ENCODE data around the gene JADE3. TPM values are rescaled to one million over a fixed set of nuclear protein-coding genes. Genes with fewer than 3 reads are reported as not detected.

Gene JADE3
- total RNA-seq, 1 experiment from 2014 or later = 20.2 TPM

DNA sequence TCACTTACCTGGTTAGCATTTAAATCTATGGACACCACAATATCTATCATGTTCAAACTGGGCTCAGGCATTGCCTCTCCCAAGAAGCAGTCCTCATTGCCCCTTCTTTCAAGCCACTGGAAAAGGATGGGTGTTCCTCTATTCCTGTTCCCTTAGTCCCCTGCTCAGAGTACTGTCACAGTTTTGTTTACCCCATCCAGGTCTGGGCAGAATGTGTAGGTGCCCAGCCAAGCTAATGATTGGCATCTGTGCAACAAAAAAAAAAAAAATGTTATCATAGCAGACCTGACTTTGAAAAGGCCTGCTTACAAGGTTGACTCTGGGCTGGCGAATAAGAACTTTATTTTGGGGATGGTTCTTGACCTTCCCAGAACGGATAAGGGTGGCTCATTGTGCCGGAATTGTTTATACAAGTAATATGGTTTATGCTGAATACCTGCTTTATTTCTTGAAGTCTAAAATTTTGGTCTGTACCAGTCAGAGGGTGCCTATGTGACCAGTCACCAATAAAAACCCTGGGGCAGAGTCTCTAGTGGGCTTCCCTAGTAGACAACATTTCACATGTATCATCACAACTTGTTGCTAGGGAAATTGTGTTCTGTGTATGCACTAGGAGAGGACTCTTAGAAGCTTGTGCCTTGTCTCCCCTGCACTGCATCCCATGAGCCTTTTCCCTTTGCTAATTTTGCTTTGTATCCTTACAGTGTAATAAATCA is 47.9 kb downstream of the JADE3 start:
- Histone ChIP-seq H2BK20ac (ENCODE audit: low read depth, low read length, poor library complexity, severe bottlenecking) (no peak overlapping the region), H3K4me2 (ENCODE audit: insufficient read depth, insufficient read length, low read length) (no peak overlapping the region), H4K8ac (replicated peaks; ENCODE audit: insufficient read length, low read depth, low read length) (no peak overlapping the region), H3K14ac (ENCODE audit: insufficient read depth, low read length) (no peak overlapping the region), H2BK5ac (ENCODE audit: insufficient read length, low read length) (no peak overlapping the region), H3K4me1 (ENCODE audit: insufficient read depth, low read length) (no peaks in the 10 kb centered on the region), H3K79me2 (ENCODE audit: insufficient read depth, low read length) (peaks cover 2% of the 10 kb centered on the region; the same call in 1 of the 2 replicates), H3K56ac (ENCODE audit: insufficient read length, low read depth, low read length) (no peak overlapping the region), H2BK120ac (ENCODE audit: low read depth, low read length, poor library complexity, severe bottlenecking) (no peak overlapping the region), H3K18ac (ENCODE audit: insufficient read length, low read depth, low read length) (no peak overlapping the region), H3K9me3 (ENCODE audit: control insufficient read depth, low read depth, low read length) (peaks cover 13% of the 10 kb centered on the region), H4K20me1 (ENCODE audit: control insufficient read depth, insufficient read depth, insufficient read length) (no peaks in the 10 kb centered on the region), H3K27me3 (ENCODE audit: insufficient read depth, low read length) (no peaks in the 10 kb centered on the region), H2AFZ (ENCODE audit: low read length) (no peak overlapping the region), H3T11ph (ENCODE audit: low read length) (no peak overlapping the region), H2BK15ac (ENCODE audit: low read depth, low read length) (no peak overlapping the region), H4K91ac (ENCODE audit: insufficient read length, low read depth, low read length) (no peak overlapping the region), H3K4ac (ENCODE audit: low read depth, low read length) (no peak overlapping the region), H3K27ac (ENCODE audit: insufficient read length, low read depth, low read length) (no peak overlapping the region), H2AK5ac (ENCODE audit: insufficient read length, low read length) (no peak overlapping the region), H3K23ac (ENCODE audit: insufficient read length, low read depth, low read length) (no peak overlapping the region), H2BK12ac (ENCODE audit: insufficient read length, low read depth, low read length) (no peak overlapping the region), H4K5ac (ENCODE audit: insufficient read length, low read depth, low read length) (no peak overlapping the region), H3K79me1 (ENCODE audit: insufficient read depth, low read depth, low read length, poor library complexity, severe bottlenecking) (no peaks in the 10 kb centered on the region), H3K23me2 (ENCODE audit: insufficient read length, low read depth, low read length, poor library complexity, severe bottlenecking) (no peaks in the 10 kb centered on the region), H3K9ac (ENCODE audit: extremely low read depth, insufficient read length, low read length) (no peak overlapping the region)
- peaks cover 53 to 66% of the 10 kb centered on the region in 2 experiments for H3K9me3 Mint-ChIP-seq
- peaks cover 0 to 5% (median 1%) of the 10 kb centered on the region in 3 experiments; a peak in 1 of 7 replicates for H3K36me3 Mint-ChIP-seq (ENCODE audit: insufficient read depth in 1 of 3, low read depth in 3 of 3)
- H3K27me3 Mint-ChIP-seq (ENCODE audit: low read depth) = no peaks in the 10 kb centered on the region; the same call in 1 of the 2 replicates
- WGBS (ENCODE audit: extremely low coverage, insufficient read length, low lambda C conversion rate) = no CpG with 5 or more reads among the region's 3 CpGs
- no peak overlapping the region for H3K4me3 Mint-ChIP-seq
- TF ChIP-seq, protein P1, sequence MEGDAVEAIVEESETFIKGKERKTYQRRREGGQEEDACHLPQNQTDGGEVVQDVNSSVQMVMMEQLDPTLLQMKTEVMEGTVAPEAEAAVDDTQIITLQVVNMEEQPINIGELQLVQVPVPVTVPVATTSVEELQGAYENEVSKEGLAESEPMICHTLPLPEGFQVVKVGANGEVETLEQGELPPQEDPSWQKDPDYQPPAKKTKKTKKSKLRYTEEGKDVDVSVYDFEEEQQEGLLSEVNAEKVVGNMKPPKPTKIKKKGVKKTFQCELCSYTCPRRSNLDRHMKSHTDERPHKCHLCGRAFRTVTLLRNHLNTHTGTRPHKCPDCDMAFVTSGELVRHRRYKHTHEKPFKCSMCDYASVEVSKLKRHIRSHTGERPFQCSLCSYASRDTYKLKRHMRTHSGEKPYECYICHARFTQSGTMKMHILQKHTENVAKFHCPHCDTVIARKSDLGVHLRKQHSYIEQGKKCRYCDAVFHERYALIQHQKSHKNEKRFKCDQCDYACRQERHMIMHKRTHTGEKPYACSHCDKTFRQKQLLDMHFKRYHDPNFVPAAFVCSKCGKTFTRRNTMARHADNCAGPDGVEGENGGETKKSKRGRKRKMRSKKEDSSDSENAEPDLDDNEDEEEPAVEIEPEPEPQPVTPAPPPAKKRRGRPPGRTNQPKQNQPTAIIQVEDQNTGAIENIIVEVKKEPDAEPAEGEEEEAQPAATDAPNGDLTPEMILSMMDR (conservative IDR thresholded peaks at IDR 0.05) = no peak
- no peak overlapping the region for H3K27ac Mint-ChIP-seq
- peaks cover 30 to 32% of the 10 kb centered on the region in 2 experiments for H3K4me1 Mint-ChIP-seq
- DNase-seq = no peak

All from H9 (cell line).